Osteocyte (in vitro differentiated cells): ENCODE data around the gene BEST1. TPM values are rescaled to one million over a fixed set of nuclear protein-coding genes. Genes with fewer than 3 reads are reported as not detected.

Experiments
- DNase-seq: peaks from one replicate; pipeline ENCODE4 v3.0.0; 2021; ENCODE audit warnings: mixed read lengths; ENCODE audit not compliant: unreplicated experiment; ENCODE audit errors: extremely low spot score
- H3K27ac Mint-ChIP-seq: one replicate; pipeline ENCODE4 v1.8.0; 2021; ENCODE audit warnings: mild to moderate bottlenecking, mixed read lengths; ENCODE audit not compliant: unreplicated experiment
- H3K27me3 Mint-ChIP-seq: one replicate; pipeline ENCODE4 v1.8.0; 2021; ENCODE audit warnings: mixed read lengths; ENCODE audit not compliant: unreplicated experiment
- H3K36me3 Mint-ChIP-seq: one replicate; pipeline ENCODE4 v1.8.0; 2021; ENCODE audit warnings: mixed read lengths; ENCODE audit not compliant: unreplicated experiment
- H3K4me1 Mint-ChIP-seq: one replicate; pipeline ENCODE4 v1.8.0; 2021; ENCODE audit warnings: mixed read lengths; ENCODE audit not compliant: unreplicated experiment
- H3K4me3 Mint-ChIP-seq: one replicate; pipeline ENCODE4 v1.8.0; 2021; ENCODE audit warnings: mild to moderate bottlenecking, moderate library complexity, mixed read lengths; ENCODE audit not compliant: unreplicated experiment
- H3K9me3 Mint-ChIP-seq: one replicate; pipeline ENCODE4 v1.8.0; 2021; ENCODE audit warnings: mixed read lengths; ENCODE audit not compliant: unreplicated experiment
- CTCF ChIP-seq: fragments of 200-600 bp; sonication (generic); IDR thresholded peaks from 2 replicates; pipeline ENCODE4 v1.5.0; 2021; ENCODE audit warnings: antibody characterized with exemption, mild to moderate bottlenecking, moderate library complexity
- total RNA-seq: library from RNA; stranded (reverse); gene quantifications from 2 replicates; pipeline ENCODE4 v1.2.1, GENCODE V29; 2021

Gene BEST1
- total RNA-seq, 1 donor from 2014 or later = 0.81 TPM

GRCh38 chr11:61969391-61969758, 19.2 kb downstream of the BEST1 start:
- no peak for DNase-seq
- Mint-ChIP-seq H3K27me3 (no peaks in the 10 kb centered on the region), H3K27ac (peak overlapping the region; percentile 99), H3K4me3 (peak overlapping the region; percentile 92), H3K36me3 (peaks cover 21% of the 10 kb centered on the region), H3K9me3 (no peaks in the 10 kb centered on the region), H3K4me1 (peaks cover 73% of the 10 kb centered on the region)
- TF ChIP-seq CTCF = no peak

- no peaks in the 10 kb centered on the region for H3K9me3 Mint-ChIP-seq
- DNase-seq = no peak
- H3K4me1 Mint-ChIP-seq = peaks cover 69% of the 10 kb centered on the region
- peaks cover 16% of the 10 kb centered on the region for H3K36me3 Mint-ChIP-seq
- H3K27me3 Mint-ChIP-seq = no peaks in the 10 kb centered on the region
- H3K27ac Mint-ChIP-seq = peak overlapping the region; percentile 99
- H3K4me3 Mint-ChIP-seq = no peak overlapping the region
- TF ChIP-seq CTCF = no peak
Measured at GRCh38 chr11:61969838-61970662, 19.9 kb downstream of the BEST1 start.

GRCh38 chr11:61971248-61972111, 21.3 kb downstream of the BEST1 start:
- Mint-ChIP-seq H3K27me3 (no peaks in the 10 kb centered on the region), H3K36me3 (peaks cover 1% of the 10 kb centered on the region), H3K4me3 (peak overlapping the region; percentile 31), H3K27ac (peak overlapping the region; percentile 99), H3K4me1 (peaks cover 69% of the 10 kb centered on the region), H3K9me3 (no peaks in the 10 kb centered on the region)
- peak; percentile 98 for DNase-seq
- no peak for TF ChIP-seq CTCF

GRCh38 chr11:61972112-61972671, 22.0 kb downstream of the BEST1 start:
- TF ChIP-seq CTCF = no peak

More at GRCh38 chr11:61972112-61972671, 22.0 kb downstream of the BEST1 start:
- DNase-seq = no peak
- Mint-ChIP-seq H3K4me3 (peak overlapping the region; percentile 49), H3K27ac (peak overlapping the region; percentile 99), H3K27me3 (no peaks in the 10 kb centered on the region), H3K36me3 (no peaks in the 10 kb centered on the region), H3K9me3 (no peaks in the 10 kb centered on the region), H3K4me1 (peaks cover 69% of the 10 kb centered on the region)
